ENCODE results near the gene CTU2. TPM values are rescaled to one million over a fixed set of nuclear protein-coding genes. Genes with fewer than 3 reads are reported as not detected.

Gene CTU2
- polyA plus RNA-seq, 1 donor, result 11.0 TPM

GRCh38 chr16:88755745-88756443 lies 49.6 kb downstream of the CTU2 start:
- Histone ChIP-seq H3K27ac (ENCODE audit: low read length) (no peak overlapping the region), H3K9me3 (ENCODE audit: control insufficient read depth, low read depth, low read length) (peaks cover 10% of the 10 kb centered on the region), H3K4me1 (ENCODE audit: control insufficient read depth, insufficient read depth, low read length) (peaks cover 16% of the 10 kb centered on the region), H3K4me3 (ENCODE audit: low read length) (no peak overlapping the region), H3K27me3 (ENCODE audit: control insufficient read depth, insufficient read depth, low read length) (no peaks in the 10 kb centered on the region), H3K36me3 (ENCODE audit: control insufficient read depth, insufficient read depth, low read length) (peaks cover 12% of the 10 kb centered on the region)
- no peak for DNase-seq
- no CpG with 5 or more reads among the region's 23 CpGs for WGBS (ENCODE audit: insufficient coverage, low lambda C conversion rate)

- DNase-seq, result no peak
These were observed 52.1 kb downstream of the CTU2 start for GRCh38 chr16:88758227-88758943.

GRCh38 chr16:88758944-88759244 lies 52.6 kb downstream of the CTU2 start:
- peaks cover 4% of the 10 kb centered on the region for H3K36me3 ChIP-seq (ENCODE audit: control insufficient read depth, insufficient read depth, low read length)
- peak overlapping the region; percentile 44 for H3K27ac ChIP-seq (ENCODE audit: low read length)
- no CpG with 5 or more reads among the region's 6 CpGs for WGBS (ENCODE audit: insufficient coverage, low lambda C conversion rate)
- no peak for DNase-seq
- H3K9me3 ChIP-seq (ENCODE audit: control insufficient read depth, low read depth, low read length), result peaks cover 10% of the 10 kb centered on the region
- H3K4me3 ChIP-seq (ENCODE audit: low read length), result no peak overlapping the region
- no peaks in the 10 kb centered on the region for H3K27me3 ChIP-seq (ENCODE audit: control insufficient read depth, insufficient read depth, low read length)
- peaks cover 27% of the 10 kb centered on the region for H3K4me1 ChIP-seq (ENCODE audit: control insufficient read depth, insufficient read depth, low read length)

More at GRCh38 chr16:88758227-88758943, 52.1 kb downstream of the CTU2 start:
- H3K4me3 ChIP-seq (ENCODE audit: low read length), result no peak overlapping the region
- peaks cover 10% of the 10 kb centered on the region for H3K9me3 ChIP-seq (ENCODE audit: control insufficient read depth, low read depth, low read length)
- H3K27me3 ChIP-seq (ENCODE audit: control insufficient read depth, insufficient read depth, low read length), result no peaks in the 10 kb centered on the region
- WGBS (ENCODE audit: insufficient coverage, low lambda C conversion rate), result no CpG with 5 or more reads among the region's 13 CpGs
- H3K36me3 ChIP-seq (ENCODE audit: control insufficient read depth, insufficient read depth, low read length), result peaks cover 4% of the 10 kb centered on the region
- peak overlapping the region; percentile 44 for H3K27ac ChIP-seq (ENCODE audit: low read length)
- peaks cover 22% of the 10 kb centered on the region for H3K4me1 ChIP-seq (ENCODE audit: control insufficient read depth, insufficient read depth, low read length)

GRCh38 chr16:88759245-88759975 lies 53.1 kb downstream of the CTU2 start:
- Histone ChIP-seq H3K36me3 (ENCODE audit: control insufficient read depth, insufficient read depth, low read length) (peaks cover 4% of the 10 kb centered on the region), H3K9me3 (ENCODE audit: control insufficient read depth, low read depth, low read length) (peaks cover 10% of the 10 kb centered on the region), H3K27me3 (ENCODE audit: control insufficient read depth, insufficient read depth, low read length) (no peaks in the 10 kb centered on the region), H3K27ac (ENCODE audit: low read length) (peak overlapping the region; percentile 44), H3K4me1 (ENCODE audit: control insufficient read depth, insufficient read depth, low read length) (peaks cover 27% of the 10 kb centered on the region), H3K4me3 (ENCODE audit: low read length) (no peak overlapping the region)
- no CpG with 5 or more reads among the region's 26 CpGs for whole genome bisulfite sequencing (ENCODE audit: insufficient coverage, low lambda C conversion rate)
- peak in 1 of 2 donors; percentile 56 for DNase-seq

- Histone ChIP-seq H3K9me3 (ENCODE audit: control insufficient read depth, low read depth, low read length) (peaks cover 6% of the 10 kb centered on the region), H3K27me3 (ENCODE audit: control insufficient read depth, insufficient read depth, low read length) (no peaks in the 10 kb centered on the region), H3K4me3 (ENCODE audit: low read length) (no peak overlapping the region), H3K27ac (ENCODE audit: low read length) (peak overlapping the region; percentile 44), H3K36me3 (ENCODE audit: control insufficient read depth, insufficient read depth, low read length) (peaks cover 4% of the 10 kb centered on the region), H3K4me1 (ENCODE audit: control insufficient read depth, insufficient read depth, low read length) (peaks cover 27% of the 10 kb centered on the region)
- no CpG with 5 or more reads among the region's 22 CpGs for WGBS (ENCODE audit: insufficient coverage, low lambda C conversion rate)
- DNase-seq, result no peak
These were observed 53.7 kb downstream of the CTU2 start for GRCh38 chr16:88759976-88760350.

GRCh38 chr16:88760424-88761142 lies 54.3 kb downstream of the CTU2 start:
- no peak for DNase-seq
- Histone ChIP-seq H3K4me3 (ENCODE audit: low read length) (no peak overlapping the region), H3K27me3 (ENCODE audit: control insufficient read depth, insufficient read depth, low read length) (no peaks in the 10 kb centered on the region), H3K36me3 (ENCODE audit: control insufficient read depth, insufficient read depth, low read length) (peaks cover 4% of the 10 kb centered on the region), H3K27ac (ENCODE audit: low read length) (peak overlapping the region; percentile 33), H3K4me1 (ENCODE audit: control insufficient read depth, insufficient read depth, low read length) (peaks cover 24% of the 10 kb centered on the region), H3K9me3 (ENCODE audit: control insufficient read depth, low read depth, low read length) (peaks cover 6% of the 10 kb centered on the region)
- WGBS (ENCODE audit: insufficient coverage, low lambda C conversion rate), result no CpG with 5 or more reads among the region's 24 CpGs

GRCh38 chr16:88761143-88761534 lies 54.8 kb downstream of the CTU2 start:
- WGBS (ENCODE audit: insufficient coverage, low lambda C conversion rate), result no CpG with 5 or more reads among the region's 11 CpGs
- DNase-seq, result no peak
- Histone ChIP-seq H3K4me3 (ENCODE audit: low read length) (no peak overlapping the region), H3K4me1 (ENCODE audit: control insufficient read depth, insufficient read depth, low read length) (peaks cover 24% of the 10 kb centered on the region), H3K9me3 (ENCODE audit: control insufficient read depth, low read depth, low read length) (peaks cover 6% of the 10 kb centered on the region), H3K36me3 (ENCODE audit: control insufficient read depth, insufficient read depth, low read length) (peaks cover 6% of the 10 kb centered on the region), H3K27me3 (ENCODE audit: control insufficient read depth, insufficient read depth, low read length) (no peaks in the 10 kb centered on the region), H3K27ac (ENCODE audit: low read length) (no peak overlapping the region)

GRCh38 chr16:88761830-88762229 lies 55.5 kb downstream of the CTU2 start:
- H3K9me3 ChIP-seq (ENCODE audit: control insufficient read depth, low read depth, low read length), result peaks cover 6% of the 10 kb centered on the region
- peaks cover 6% of the 10 kb centered on the region for H3K36me3 ChIP-seq (ENCODE audit: control insufficient read depth, insufficient read depth, low read length)
- no CpG with 5 or more reads among the region's 10 CpGs for WGBS (ENCODE audit: insufficient coverage, low lambda C conversion rate)
- no peak overlapping the region for H3K4me3 ChIP-seq (ENCODE audit: low read length)
- DNase-seq, result no peak
- H3K4me1 ChIP-seq (ENCODE audit: control insufficient read depth, insufficient read depth, low read length), result peaks cover 24% of the 10 kb centered on the region
- no peaks in the 10 kb centered on the region for H3K27me3 ChIP-seq (ENCODE audit: control insufficient read depth, insufficient read depth, low read length)
- H3K27ac ChIP-seq (ENCODE audit: low read length), result no peak overlapping the region

- Histone ChIP-seq H3K27me3 (ENCODE audit: control insufficient read depth, insufficient read depth, low read length) (no peaks in the 10 kb centered on the region), H3K4me1 (ENCODE audit: control insufficient read depth, insufficient read depth, low read length) (peaks cover 24% of the 10 kb centered on the region), H3K9me3 (ENCODE audit: control insufficient read depth, low read depth, low read length) (peaks cover 6% of the 10 kb centered on the region), H3K4me3 (ENCODE audit: low read length) (no peak overlapping the region), H3K36me3 (ENCODE audit: control insufficient read depth, insufficient read depth, low read length) (peaks cover 6% of the 10 kb centered on the region), H3K27ac (ENCODE audit: low read length) (no peak overlapping the region)
- DNase-seq, result no peak
- no CpG with 5 or more reads among the region's 16 CpGs for WGBS (ENCODE audit: insufficient coverage, low lambda C conversion rate)
These were observed 56.1 kb downstream of the CTU2 start for GRCh38 chr16:88762258-88762870.

GRCh38 chr16:88762941-88763340 lies 56.6 kb downstream of the CTU2 start:
- Histone ChIP-seq H3K27ac (ENCODE audit: low read length) (no peak overlapping the region), H3K4me3 (ENCODE audit: low read length) (no peak overlapping the region), H3K27me3 (ENCODE audit: control insufficient read depth, insufficient read depth, low read length) (no peaks in the 10 kb centered on the region), H3K9me3 (ENCODE audit: control insufficient read depth, low read depth, low read length) (peaks cover 7% of the 10 kb centered on the region), H3K36me3 (ENCODE audit: control insufficient read depth, insufficient read depth, low read length) (peaks cover 6% of the 10 kb centered on the region), H3K4me1 (ENCODE audit: control insufficient read depth, insufficient read depth, low read length) (peaks cover 27% of the 10 kb centered on the region)
- DNase-seq, result no peak
- WGBS (ENCODE audit: insufficient coverage, low lambda C conversion rate), result no CpG with 5 or more reads among the region's 10 CpGs

All from large intestine (tissue), 3 donors.